ENCODE measurements around the gene SOD2. TPM values are rescaled to one million over a fixed set of nuclear protein-coding genes. Genes with fewer than 3 reads are reported as not detected.

The SOD2 gene
- total and polyA plus RNA-seq, 2 donors (not counting 1 experiment from before 2014, with no cell fraction given) = 66.0 to 94.7 TPM

- H3K9ac ChIP-seq (ENCODE audit: low read length) = no peak overlapping the region
- H3K27me3 ChIP-seq (replicated peaks in 1 of 4; ENCODE audit: control extremely low read depth in 1 of 4, control insufficient read depth in 3 of 4, insufficient read depth in 4 of 4, low read length in 3 of 4) = no peaks in the 10 kb centered on the region
- H3K9me3 ChIP-seq (ENCODE audit: control extremely low read depth in 1 of 3, control insufficient read depth in 2 of 3, insufficient read depth in 1 of 3, low read length in 2 of 3) = no peaks in the 10 kb centered on the region
- DNase-seq (no peak), ATAC-seq (ENCODE audit: low read depth) (no peak)
- no peaks in the 10 kb centered on the region for H3K79me2 ChIP-seq (ENCODE audit: control insufficient read depth, insufficient read depth, low read length)
- intact Hi-C loops (cut with micrococcal nuclease) = no loop called here
- H3K9me3 Mint-ChIP-seq (ENCODE audit: insufficient read depth) = no peaks in the 10 kb centered on the region
- no peak overlapping the region for H3K27ac Mint-ChIP-seq
- WGBS (ENCODE audit: insufficient coverage) = 90% methylated on average over 2 of the region's 5 CpGs
- H3K4me3 ChIP-seq (ENCODE audit: control extremely low read depth in 1 of 5, extremely low read depth in 1 of 5, insufficient read depth in 1 of 5, low read depth in 2 of 5, low read length in 4 of 5) = no peak overlapping the region
- peaks cover 22 to 33% of the 10 kb centered on the region in 2 experiments for H3K36me3 ChIP-seq (replicated peaks in 1 of 2; ENCODE audit: control extremely low read depth in 1 of 2, control insufficient read depth in 1 of 2, extremely low read depth in 1 of 2, insufficient read depth in 2 of 2, low read length in 1 of 2)
- H3K27me3 Mint-ChIP-seq = no peaks in the 10 kb centered on the region
- H3K27ac ChIP-seq (ENCODE audit: low read length in 2 of 2) = no peak overlapping the region
- ChIA-PET POLR2A (no interaction called here), CTCF (interaction anchor here (1.0 to 1.1 kb wide), 2 partner anchors 21 to 24 kb away, joined by 3 read pairs; no protein-coding TSS in a partner anchor)
- H3K4me1 Mint-ChIP-seq = peaks cover 1% of the 10 kb centered on the region
- H3K4me2 ChIP-seq (replicated peaks; ENCODE audit: low read depth, low read length, poor library complexity, severe bottlenecking) = no peak overlapping the region
- TF ChIP-seq EZH2 (IDR thresholded peaks at IDR 0.05; ENCODE audit: borderline replicate concordance, insufficient read depth, low read depth, low read length, poor library complexity, severe bottlenecking) = no peak
- TF ChIP-seq, protein P1, sequence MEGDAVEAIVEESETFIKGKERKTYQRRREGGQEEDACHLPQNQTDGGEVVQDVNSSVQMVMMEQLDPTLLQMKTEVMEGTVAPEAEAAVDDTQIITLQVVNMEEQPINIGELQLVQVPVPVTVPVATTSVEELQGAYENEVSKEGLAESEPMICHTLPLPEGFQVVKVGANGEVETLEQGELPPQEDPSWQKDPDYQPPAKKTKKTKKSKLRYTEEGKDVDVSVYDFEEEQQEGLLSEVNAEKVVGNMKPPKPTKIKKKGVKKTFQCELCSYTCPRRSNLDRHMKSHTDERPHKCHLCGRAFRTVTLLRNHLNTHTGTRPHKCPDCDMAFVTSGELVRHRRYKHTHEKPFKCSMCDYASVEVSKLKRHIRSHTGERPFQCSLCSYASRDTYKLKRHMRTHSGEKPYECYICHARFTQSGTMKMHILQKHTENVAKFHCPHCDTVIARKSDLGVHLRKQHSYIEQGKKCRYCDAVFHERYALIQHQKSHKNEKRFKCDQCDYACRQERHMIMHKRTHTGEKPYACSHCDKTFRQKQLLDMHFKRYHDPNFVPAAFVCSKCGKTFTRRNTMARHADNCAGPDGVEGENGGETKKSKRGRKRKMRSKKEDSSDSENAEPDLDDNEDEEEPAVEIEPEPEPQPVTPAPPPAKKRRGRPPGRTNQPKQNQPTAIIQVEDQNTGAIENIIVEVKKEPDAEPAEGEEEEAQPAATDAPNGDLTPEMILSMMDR (IDR thresholded peaks at IDR 0.05) = no peak
- no peaks in the 10 kb centered on the region for H3K4me1 ChIP-seq (ENCODE audit: control insufficient read depth in 2 of 2, insufficient read depth in 2 of 2, low read length in 2 of 2)
- H4K20me1 ChIP-seq (ENCODE audit: control insufficient read depth, insufficient read depth, low read length, poor library complexity, severe bottlenecking) = peaks cover 6% of the 10 kb centered on the region
- H2AFZ ChIP-seq (ENCODE audit: insufficient read depth, low read depth, low read length, poor library complexity, severe bottlenecking) = no peak overlapping the region
- no peak overlapping the region for H3K4me3 Mint-ChIP-seq
These were observed 13.7 kb downstream of the SOD2 start for GRCh38 chr6:159679091-159680077.

DNA sequence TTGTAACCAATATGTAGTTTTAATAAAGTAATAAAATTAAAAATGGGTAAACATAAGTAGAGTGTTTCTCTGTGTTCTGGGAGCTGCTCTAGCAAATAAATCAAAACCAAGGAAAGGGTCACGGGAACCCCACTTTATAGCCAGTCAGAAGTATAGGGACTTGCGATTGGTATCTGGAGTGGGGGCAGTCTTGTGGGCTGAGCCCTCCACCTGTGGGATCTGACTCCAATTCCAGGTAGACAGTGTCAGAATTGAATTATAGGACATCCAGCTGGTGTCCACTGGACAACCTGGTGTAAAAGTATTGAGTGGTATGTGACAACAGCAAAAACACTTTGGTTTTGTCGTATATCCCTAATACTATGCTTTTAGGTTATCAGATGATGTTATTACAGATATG, 14.5 kb downstream of the SOD2 start:
- ChIA-PET POLR2A (no interaction called here), CTCF (no interaction called here)
- intact Hi-C loops (cut with micrococcal nuclease) = no loop called here

More for the DNA sequence above, 14.5 kb downstream of the SOD2 start:
- TF ChIP-seq, protein P1 (IDR thresholded peaks at IDR 0.05) = no peak
- no peak for TF ChIP-seq EZH2 (IDR thresholded peaks at IDR 0.05; ENCODE audit: borderline replicate concordance, insufficient read depth, low read depth, low read length, poor library complexity, severe bottlenecking)
- Mint-ChIP-seq H3K9me3 (ENCODE audit: insufficient read depth) (no peaks in the 10 kb centered on the region), H3K27ac (no peak overlapping the region), H3K4me3 (no peak overlapping the region), H3K27me3 (no peaks in the 10 kb centered on the region), H3K4me1 (peaks cover 1% of the 10 kb centered on the region)
- no peak for DNase-seq
- Histone ChIP-seq H3K36me3 (replicated peaks in 1 of 2; ENCODE audit: control extremely low read depth in 1 of 2, control insufficient read depth in 1 of 2, extremely low read depth in 1 of 2, insufficient read depth in 2 of 2, low read length in 1 of 2) (peaks cover 19 to 28% of the 10 kb centered on the region in 2 experiments), H3K9ac (ENCODE audit: low read length) (no peak overlapping the region), H3K4me3 (ENCODE audit: control extremely low read depth in 1 of 5, extremely low read depth in 1 of 5, insufficient read depth in 1 of 5, low read depth in 2 of 5, low read length in 4 of 5) (no peak overlapping the region), H2AFZ (ENCODE audit: insufficient read depth, low read depth, low read length, poor library complexity, severe bottlenecking) (no peak overlapping the region), H3K79me2 (ENCODE audit: control insufficient read depth, insufficient read depth, low read length) (no peaks in the 10 kb centered on the region), H3K9me3 (ENCODE audit: control extremely low read depth in 1 of 3, control insufficient read depth in 2 of 3, insufficient read depth in 1 of 3, low read length in 2 of 3) (no peaks in the 10 kb centered on the region), H3K4me1 (ENCODE audit: control insufficient read depth in 2 of 2, insufficient read depth in 2 of 2, low read length in 2 of 2) (no peaks in the 10 kb centered on the region), H3K4me2 (replicated peaks; ENCODE audit: low read depth, low read length, poor library complexity, severe bottlenecking) (no peak overlapping the region), H3K27me3 (replicated peaks in 1 of 4; ENCODE audit: control extremely low read depth in 1 of 4, control insufficient read depth in 3 of 4, insufficient read depth in 4 of 4, low read length in 3 of 4) (no peaks in the 10 kb centered on the region), H4K20me1 (ENCODE audit: control insufficient read depth, insufficient read depth, low read length, poor library complexity, severe bottlenecking) (peaks cover 6% of the 10 kb centered on the region), H3K27ac (ENCODE audit: low read length in 2 of 2) (no peak overlapping the region)
- no CpG with 5 or more reads among the region's 3 CpGs for WGBS (ENCODE audit: insufficient coverage)
- ATAC-seq (ENCODE audit: low read depth) = no peak

All from B cell (primary cell).